Smooth muscle cell (in vitro differentiated cells): ENCODE measurements around the gene CD19. TPM values are rescaled to one million over a fixed set of nuclear protein-coding genes. Genes with fewer than 3 reads are reported as not detected.
"Not testable (repeated sequence)": the region's sequence is repeated elsewhere in the genome, so short reads cannot be mapped to it uniquely, and the experiment has no call there.

Source experiments
- DNase-seq: peaks from one replicate; lab custom pipeline; 2025; ENCODE audit not compliant: unreplicated experiment; lab: John Stamatoyannopoulos, UW
- H2AFZ ChIP-seq: fragments of 200-600 bp; sonication (generic); 2 replicates; pipeline ENCODE4 v1.6.0; 2016; ENCODE audit warnings: antibody characterized with exemption, low read depth, mild to moderate bottlenecking
- H3F3A ChIP-seq: fragments of 200-600 bp; sonication (generic); 2 replicates; pipeline ENCODE4 v1.6.0; 2017; ENCODE audit warnings: antibody characterized with exemption, low read depth
- H3K27ac ChIP-seq: fragments of 200-600 bp; sonication (generic); 2 replicates; pipeline ENCODE4 v1.5.1; 2016; ENCODE audit warnings: low read depth, mild to moderate bottlenecking
- H3K27me3 ChIP-seq: fragments of 200-600 bp; sonication (generic); 2 replicates; pipeline ENCODE4 v1.6.1; 2016; ENCODE audit warnings: low read depth, mild to moderate bottlenecking
- H3K36me3 ChIP-seq: fragments of 200-600 bp; sonication (generic); 2 replicates; pipeline ENCODE4 v1.5.1; 2016; ENCODE audit warnings: low read depth
- H3K4me1 ChIP-seq: fragments of 200-600 bp; sonication (generic); 2 replicates; pipeline ENCODE4 v1.5.1; 2016; ENCODE audit warnings: low read depth
- H3K4me2 ChIP-seq: fragments of 200-600 bp; sonication (generic); 2 replicates; pipeline ENCODE4 v1.6.0; 2016; ENCODE audit warnings: mild to moderate bottlenecking
- H3K4me3 ChIP-seq: fragments of 200-600 bp; sonication (generic); 2 replicates; pipeline ENCODE4 v1.5.1; 2016; ENCODE audit warnings: mild to moderate bottlenecking
- H3K79me2 ChIP-seq: fragments of 200-600 bp; sonication (generic); 2 replicates; pipeline ENCODE4 v1.6.0; 2016; ENCODE audit warnings: low read depth, mild to moderate bottlenecking
- H3K9ac ChIP-seq: fragments of 200-600 bp; sonication (generic); 2 replicates; pipeline ENCODE4 v1.6.0; 2016; ENCODE audit warnings: low read depth
- H3K9me3 ChIP-seq: fragments of 200-600 bp; sonication (generic); replicated peaks from 2 replicates; pipeline ENCODE4 v1.5.1; 2016; ENCODE audit warnings: low read depth
- H4K20me1 ChIP-seq: fragments of 200-600 bp; sonication (generic); 2 replicates; pipeline ENCODE4 v1.6.0; 2016; ENCODE audit warnings: low read depth
- CTCF ChIP-seq: fragments of 200-600 bp; sonication (generic); IDR thresholded peaks from 2 replicates; pipeline ENCODE4 v1.5.1; 2017; ENCODE audit warnings: borderline replicate concordance, mild to moderate bottlenecking, antibody characterized with exemption; ENCODE audit not compliant: insufficient read depth, poor library complexity, severe bottlenecking
- WGBS: methylation state at CpG from one replicate; pipeline ENCODE4 v1.1.7; 2016; ENCODE audit warnings: low lambda C conversion rate; 5-methylcytosine and 5-hydroxymethylcytosine counted together
- polyA plus RNA-seq: library from polyadenylated mRNA; unstranded; fragments of >200 nt; fragmentation: Nextera tagmentation; extraction: Ambion mirVana; gene quantifications from 2 replicates; pipeline ENCODE4 v1.2.1, GENCODE V29; 2016
- total RNA-seq: library from RNA; depleted of rRNA; stranded (reverse); fragments of >200 nt; gene quantifications from 2 replicates; pipeline ENCODE4 v1.2.3, GENCODE V29; 2014

CD19 gene
- total and polyA plus RNA-seq, 2 experiments from 2014 or later: not detected

DNA sequence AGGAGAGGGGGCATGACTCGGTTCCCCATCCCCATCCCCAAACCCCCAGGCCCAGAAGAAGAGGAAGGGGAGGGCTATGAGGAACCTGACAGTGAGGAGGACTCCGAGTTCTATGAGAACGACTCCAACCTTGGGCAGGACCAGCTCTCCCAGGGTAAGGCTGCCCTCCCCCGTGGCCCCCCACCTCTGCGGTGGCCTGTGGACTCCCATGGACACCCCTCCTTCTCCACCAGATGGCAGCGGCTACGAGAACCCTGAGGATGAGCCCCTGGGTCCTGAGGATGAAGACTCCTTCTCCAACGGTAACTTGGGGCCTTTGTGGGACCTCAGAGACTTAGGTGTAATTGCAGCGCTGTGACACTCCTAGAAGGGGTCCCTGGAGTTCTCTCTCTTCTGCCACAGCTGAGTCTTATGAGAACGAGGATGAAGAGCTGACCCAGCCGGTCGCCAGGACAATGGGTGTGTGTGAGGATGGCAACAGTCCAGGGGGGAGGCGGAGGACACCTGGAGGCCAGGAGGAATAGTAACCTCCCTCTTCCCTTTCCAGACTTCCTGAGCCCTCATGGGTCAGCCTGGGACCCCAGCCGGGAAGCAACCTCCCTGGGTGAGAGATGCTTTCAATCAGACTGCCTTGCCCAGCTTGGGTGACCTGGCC, 5.6 kb downstream of the CD19 start:
- no peaks in the 10 kb centered on the region for H4K20me1 ChIP-seq
- DNase-seq: no peak
- no peaks in the 10 kb centered on the region for H3K36me3 ChIP-seq
- H3F3A ChIP-seq: no peaks in the 10 kb centered on the region
- H3K9ac ChIP-seq: no peak overlapping the region
- no peaks in the 10 kb centered on the region for H3K9me3 ChIP-seq
- H3K4me1 ChIP-seq: no peaks in the 10 kb centered on the region
- no peak overlapping the region for H3K27ac ChIP-seq
- no peak overlapping the region for H3K4me2 ChIP-seq
- no peak for TF ChIP-seq CTCF
- no peak overlapping the region for H3K4me3 ChIP-seq
- 92% methylated on average over 13 of the region's 14 CpGs for WGBS
- H3K79me2 ChIP-seq: no peaks in the 10 kb centered on the region
- no peak overlapping the region for H2AFZ ChIP-seq
- H3K27me3 ChIP-seq: no peaks in the 10 kb centered on the region

- Histone ChIP-seq H4K20me1 (no peaks in the 10 kb centered on the region), H3K4me3 (no peak overlapping the region), H3K4me1 (no peaks in the 10 kb centered on the region), H3K27ac (no peak overlapping the region), H3K9ac (no peak overlapping the region), H3K79me2 (no peaks in the 10 kb centered on the region), H3K4me2 (no peak overlapping the region), H3K27me3 (no peaks in the 10 kb centered on the region), H3K9me3 (no peaks in the 10 kb centered on the region), H2AFZ (no peak overlapping the region), H3K36me3 (no peaks in the 10 kb centered on the region), H3F3A (no peaks in the 10 kb centered on the region)
- 83% methylated on average over 7 of the region's 7 CpGs for WGBS
- no peak for DNase-seq
- no peak for TF ChIP-seq CTCF
Measured at GRCh38 chr16:28938721-28939120, 7.0 kb downstream of the CD19 start.

- not testable (repeated sequence) for H3K9ac ChIP-seq, H3K4me3 ChIP-seq, H3K4me2 ChIP-seq, H3K4me1 ChIP-seq, H3F3A ChIP-seq, H3K36me3 ChIP-seq, H3K9me3 ChIP-seq, H3K27ac ChIP-seq, H4K20me1 ChIP-seq, H2AFZ ChIP-seq, H3K79me2 ChIP-seq, DNase-seq, H3K27me3 ChIP-seq
- 87% methylated on average over 7 of the region's 7 CpGs for WGBS
Measured at GRCh38 chr16:28939825-28940224, 8.1 kb downstream of the CD19 start.

DNA sequence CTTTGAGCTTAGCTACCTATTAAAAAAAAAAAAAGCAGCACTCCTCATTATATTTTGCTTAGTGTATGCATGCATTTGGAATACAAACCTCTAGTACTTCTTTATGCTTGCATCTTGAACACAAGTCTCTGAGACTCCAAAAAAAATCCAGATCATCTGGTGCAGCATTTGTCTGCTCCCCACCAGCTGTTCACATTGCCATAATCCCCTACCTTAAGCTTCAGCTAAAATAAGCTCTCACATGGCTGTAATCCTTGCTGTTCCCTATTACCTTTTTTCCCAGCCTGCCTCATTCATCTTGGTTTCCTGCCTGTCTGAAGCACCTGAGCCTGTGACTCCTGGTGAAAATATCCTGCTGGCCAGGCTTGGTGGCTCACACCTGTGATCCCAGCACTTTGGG, 11.5 kb downstream of the CD19 start:
- Histone ChIP-seq H3K9ac (no peak overlapping the region), H3K79me2 (no peaks in the 10 kb centered on the region), H3K4me2 (no peak overlapping the region), H3K9me3 (no peaks in the 10 kb centered on the region), H3F3A (no peaks in the 10 kb centered on the region), H3K4me3 (no peak overlapping the region), H2AFZ (no peak overlapping the region), H3K27ac (no peak overlapping the region), H4K20me1 (no peaks in the 10 kb centered on the region), H3K36me3 (no peaks in the 10 kb centered on the region), H3K27me3 (no peaks in the 10 kb centered on the region), H3K4me1 (no peaks in the 10 kb centered on the region)
- no peak for TF ChIP-seq CTCF
- DNase-seq: no peak
